Right hindlimb (tissue), 1 donor: Measurements from ENCODE around the gene ANKRD34A.

Source experiments
- DNase-seq: peaks from one replicate; pipeline ENCODE4 v3.0.0-alpha.2; 2018

The ANKRD34A gene

GRCh38 chr1:145990249-145990855 lies 26.0 kb upstream of the ANKRD34A start:
- DNase-seq = no peak

GRCh38 chr1:145988773-145989172 lies 24.4 kb upstream of the ANKRD34A start:
- no peak for DNase-seq

GRCh38 chr1:145987926-145988325 lies 23.6 kb upstream of the ANKRD34A start:
- DNase-seq = no peak

- no peak for DNase-seq
These were observed 22.2 kb upstream of the ANKRD34A start for GRCh38 chr1:145986551-145986950.

- DNase-seq = no peak
These were observed 21.4 kb upstream of the ANKRD34A start for GRCh38 chr1:145985502-145986439.

GRCh38 chr1:145985129-145985501 lies 20.7 kb upstream of the ANKRD34A start:
- DNase-seq = no peak

- DNase-seq = no peak
These were observed 19.8 kb upstream of the ANKRD34A start for GRCh38 chr1:145983960-145984830.

- peak; percentile 55 for DNase-seq
These were observed 18.9 kb upstream of the ANKRD34A start for GRCh38 chr1:145983206-145983675.

GRCh38 chr1:145982010-145982723 lies 17.8 kb upstream of the ANKRD34A start:
- DNase-seq = no peak

- no peak for DNase-seq
These were observed 16.2 kb upstream of the ANKRD34A start for GRCh38 chr1:145980457-145980994.

GRCh38 chr1:145979746-145980456 lies 15.5 kb upstream of the ANKRD34A start:
- no peak for DNase-seq

- peak; percentile 96 for DNase-seq
These were observed 14.7 kb upstream of the ANKRD34A start for GRCh38 chr1:145978854-145979745.

- DNase-seq = no peak
These were observed 14.1 kb upstream of the ANKRD34A start for GRCh38 chr1:145978471-145978853.

GRCh38 chr1:145977486-145978470 lies 13.4 kb upstream of the ANKRD34A start:
- DNase-seq = peak; percentile 77

GRCh38 chr1:145977016-145977415 lies 12.6 kb upstream of the ANKRD34A start:
- DNase-seq = no peak

GRCh38 chr1:145975216-145975615 lies 10.8 kb upstream of the ANKRD34A start:
- no peak for DNase-seq

- no peak for DNase-seq
These were observed 10.3 kb upstream of the ANKRD34A start for GRCh38 chr1:145974721-145975120.

- DNase-seq = no peak
These were observed 8.2 kb upstream of the ANKRD34A start for GRCh38 chr1:145972580-145972979.

GRCh38 chr1:145967288-145967687 lies 2.9 kb upstream of the ANKRD34A start:
- DNase-seq = no peak
